ENCODE data around the gene LANCL1. TPM values are rescaled to one million over a fixed set of nuclear protein-coding genes. Genes with fewer than 3 reads are reported as not detected.
A peak's percentile ranks its signal among the peaks of the same experiment; 100 is the strongest.

Gene LANCL1
- 10 to 100 TPM; 25.5 to 30.1 (median 27.9) TPM for total RNA-seq
- total RNA-seq (2013): 33.3 TPM
- 12.6 to 78.6 (median 44.6) reads per million in 29 experiments for total RNA-seq

- Histone ChIP-seq H3K27ac (ENCODE audit: low read length) (peak within 1 kb of the TSS; percentile 95), H3K9me3 (no peaks in the 10 kb centered on the region), H3K4me1 (ENCODE audit: control insufficient read depth in 1 of 2, extremely low read depth in 1 of 2, insufficient read depth in 2 of 2, low read length in 2 of 2) (peaks cover 16% of the 10 kb centered on the region in 2 experiments), H3K36me3 (ENCODE audit: control insufficient read depth in 2 of 2, extremely low read depth in 1 of 2, insufficient read depth in 1 of 2, low read length in 1 of 2) (peaks cover 0 to 6% of the 10 kb centered on the region in 2 donors), H3K4me3 (ENCODE audit: control insufficient read depth in 1 of 2, extremely low read depth in 1 of 2, low read length in 1 of 2) (peak within 1 kb of the TSS; percentile 93 to 97), H3K27me3 (replicated peaks in 1 of 2; ENCODE audit: control insufficient read depth in 2 of 2, extremely low read depth in 1 of 2, insufficient read depth in 2 of 2, low read length in 1 of 2) (no peaks in the 10 kb centered on the region)
- peak within 1 kb of the TSS; percentile 99 for H3K27ac Mint-ChIP-seq
- POLR2A ChIA-PET: no interaction called here
- peak within 1 kb of the TSS; percentile 99 to 100 (median 99) for H3K4me3 Mint-ChIP-seq
- CTCF ChIA-PET: interaction anchor here in 1 of 2 donors (1.5 kb wide), 1 partner anchor 11 kb away, joined by 4 read pairs; no protein-coding TSS in a partner anchor
- peak; percentile 94 to 99 (median 99) for ATAC-seq (replicated peaks in 1 of 4)
- peaks cover 64 to 74% (median 71%) of the 10 kb centered on the region in 3 donors for H3K4me1 Mint-ChIP-seq
- peak; percentile 57 to 85 (median 74) for DNase-seq
- no peaks in the 10 kb centered on the region for H3K9me3 Mint-ChIP-seq
- WGBS (ENCODE audit: insufficient coverage): under 1% methylated on average over 27 of the region's 49 CpGs
- no peaks in the 10 kb centered on the region for H3K27me3 Mint-ChIP-seq
- H3K36me3 Mint-ChIP-seq: peaks cover 18% of the 10 kb centered on the region
Observed at GRCh38 chr2:210476194-210477128, at the start of gene LANCL1. Gene LANCL1, minus strand, starts transcription at chr2:210476759. Its CDS starts 363 bp downstream, at chr2:210476396.

- ChIA-PET CTCF (interaction anchor here in 1 of 2 donors (0.6 kb wide), 1 partner anchor 603 kb away, joined by 3 read pairs; no protein-coding TSS in a partner anchor), POLR2A (no interaction called here)
Observed at GRCh38 chr2:210524533-210524932, 48.0 kb upstream of the LANCL1 start.

GRCh38 chr2:210523650-210524289 lies 47.2 kb upstream of the LANCL1 start:
- Histone ChIP-seq H3K9me3 (no peaks in the 10 kb centered on the region), H3K27ac (ENCODE audit: low read length) (no peak overlapping the region), H3K4me1 (ENCODE audit: control insufficient read depth in 1 of 2, extremely low read depth in 1 of 2, insufficient read depth in 2 of 2, low read length in 2 of 2) (no peaks in the 10 kb centered on the region), H3K27me3 (replicated peaks in 1 of 2; ENCODE audit: control insufficient read depth in 2 of 2, extremely low read depth in 1 of 2, insufficient read depth in 2 of 2, low read length in 1 of 2) (peaks cover 0 to 2% of the 10 kb centered on the region in 2 experiments), H3K36me3 (ENCODE audit: control insufficient read depth in 2 of 2, extremely low read depth in 1 of 2, insufficient read depth in 1 of 2, low read length in 1 of 2) (no peaks in the 10 kb centered on the region), H3K4me3 (ENCODE audit: control insufficient read depth in 1 of 2, extremely low read depth in 1 of 2, low read length in 1 of 2) (no peak overlapping the region)
- POLR2A ChIA-PET: no interaction called here
- Mint-ChIP-seq H3K27ac (no peak overlapping the region), H3K4me3 (no peak overlapping the region), H3K36me3 (no peaks in the 10 kb centered on the region), H3K9me3 (no peaks in the 10 kb centered on the region), H3K27me3 (peaks cover 2 to 19% of the 10 kb centered on the region in 2 donors), H3K4me1 (peaks cover 0 to 3% (median 2%) of the 10 kb centered on the region in 3 donors)
- 88% methylated on average over 4 of the region's 4 CpGs for WGBS (ENCODE audit: insufficient coverage)
- ATAC-seq (replicated peaks in 1 of 4): no peak
- no peak for DNase-seq
- CTCF ChIA-PET: no interaction called here

More at GRCh38 chr2:210524533-210524932, 48.0 kb upstream of the LANCL1 start:
- H3K4me3 ChIP-seq (ENCODE audit: control insufficient read depth in 1 of 2, extremely low read depth in 1 of 2, low read length in 1 of 2): no peak overlapping the region
- Mint-ChIP-seq H3K27ac (no peak overlapping the region), H3K36me3 (no peaks in the 10 kb centered on the region), H3K4me3 (no peak overlapping the region), H3K27me3 (peaks cover 2 to 19% of the 10 kb centered on the region in 2 donors), H3K9me3 (no peaks in the 10 kb centered on the region), H3K4me1 (peaks cover 0 to 1% (median under 1%) of the 10 kb centered on the region in 3 donors)
- H3K4me1 ChIP-seq (ENCODE audit: control insufficient read depth in 1 of 2, extremely low read depth in 1 of 2, insufficient read depth in 2 of 2, low read length in 2 of 2): no peaks in the 10 kb centered on the region
- no peak for ATAC-seq (replicated peaks in 1 of 4)
- H3K9me3 ChIP-seq: no peaks in the 10 kb centered on the region
- no peak for DNase-seq
- no peaks in the 10 kb centered on the region for H3K36me3 ChIP-seq (ENCODE audit: control insufficient read depth in 2 of 2, extremely low read depth in 1 of 2, insufficient read depth in 1 of 2, low read length in 1 of 2)
- H3K27ac ChIP-seq (ENCODE audit: low read length): no peak overlapping the region
- H3K27me3 ChIP-seq (replicated peaks in 1 of 2; ENCODE audit: control insufficient read depth in 2 of 2, extremely low read depth in 1 of 2, insufficient read depth in 2 of 2, low read length in 1 of 2): peaks cover 0 to under 1% of the 10 kb centered on the region in 2 experiments

- Histone ChIP-seq H3K9me3 (no peaks in the 10 kb centered on the region), H3K4me1 (ENCODE audit: control insufficient read depth in 1 of 2, extremely low read depth in 1 of 2, insufficient read depth in 2 of 2, low read length in 2 of 2) (no peaks in the 10 kb centered on the region), H3K27ac (ENCODE audit: low read length) (no peak overlapping the region), H3K4me3 (ENCODE audit: control insufficient read depth in 1 of 2, extremely low read depth in 1 of 2, low read length in 1 of 2) (no peak overlapping the region), H3K36me3 (ENCODE audit: control insufficient read depth in 2 of 2, extremely low read depth in 1 of 2, insufficient read depth in 1 of 2, low read length in 1 of 2) (no peaks in the 10 kb centered on the region), H3K27me3 (replicated peaks in 1 of 2; ENCODE audit: control insufficient read depth in 2 of 2, extremely low read depth in 1 of 2, insufficient read depth in 2 of 2, low read length in 1 of 2) (peaks cover 0 to 2% of the 10 kb centered on the region in 2 experiments)
- Mint-ChIP-seq H3K36me3 (no peaks in the 10 kb centered on the region), H3K27ac (no peak overlapping the region), H3K4me1 (peaks cover 0 to 3% (median 2%) of the 10 kb centered on the region in 3 donors), H3K4me3 (no peak overlapping the region), H3K9me3 (no peaks in the 10 kb centered on the region), H3K27me3 (peaks cover 2 to 19% of the 10 kb centered on the region in 2 donors)
- POLR2A ChIA-PET: no interaction called here
- CTCF ChIA-PET: no interaction called here
- ATAC-seq (replicated peaks in 1 of 4): no peak
- no peak for DNase-seq
Observed at GRCh38 chr2:210522399-210522798, 45.8 kb upstream of the LANCL1 start.

- DNase-seq (no peak), ATAC-seq (replicated peaks in 1 of 4) (no peak)
- ChIA-PET POLR2A (no interaction called here), CTCF (no interaction called here)
- Mint-ChIP-seq H3K4me1 (peaks cover 0 to 3% (median 2%) of the 10 kb centered on the region in 3 donors), H3K36me3 (no peaks in the 10 kb centered on the region), H3K9me3 (peaks cover 5 to 13% (median 12%) of the 10 kb centered on the region in 3 donors), H3K27ac (no peak overlapping the region), H3K27me3 (peaks cover 16 to 18% of the 10 kb centered on the region in 2 donors), H3K4me3 (no peak overlapping the region)
- Histone ChIP-seq H3K4me3 (ENCODE audit: control insufficient read depth in 1 of 2, extremely low read depth in 1 of 2, low read length in 1 of 2) (no peak overlapping the region), H3K4me1 (ENCODE audit: control insufficient read depth in 1 of 2, extremely low read depth in 1 of 2, insufficient read depth in 2 of 2, low read length in 2 of 2) (no peaks in the 10 kb centered on the region), H3K36me3 (ENCODE audit: control insufficient read depth in 2 of 2, extremely low read depth in 1 of 2, insufficient read depth in 1 of 2, low read length in 1 of 2) (no peaks in the 10 kb centered on the region), H3K9me3 (no peaks in the 10 kb centered on the region), H3K27ac (ENCODE audit: low read length) (no peak overlapping the region), H3K27me3 (replicated peaks in 1 of 2; ENCODE audit: control insufficient read depth in 2 of 2, extremely low read depth in 1 of 2, insufficient read depth in 2 of 2, low read length in 1 of 2) (peaks cover 0 to 2% of the 10 kb centered on the region in 2 experiments)
- WGBS (ENCODE audit: insufficient coverage): 73% methylated on average over 1 of the region's 5 CpGs
Observed at GRCh38 chr2:210519594-210519993, 43.0 kb upstream of the LANCL1 start.

- Mint-ChIP-seq H3K36me3 (no peaks in the 10 kb centered on the region), H3K27ac (no peak overlapping the region), H3K4me1 (peaks cover 0 to 3% (median 2%) of the 10 kb centered on the region in 3 donors), H3K27me3 (peaks cover 14 to 19% of the 10 kb centered on the region in 2 donors), H3K9me3 (peaks cover 5 to 29% (median 25%) of the 10 kb centered on the region in 3 donors), H3K4me3 (no peak overlapping the region)
- Histone ChIP-seq H3K36me3 (ENCODE audit: control insufficient read depth in 2 of 2, extremely low read depth in 1 of 2, insufficient read depth in 1 of 2, low read length in 1 of 2) (no peaks in the 10 kb centered on the region), H3K4me3 (ENCODE audit: control insufficient read depth in 1 of 2, extremely low read depth in 1 of 2, low read length in 1 of 2) (no peak overlapping the region), H3K27ac (ENCODE audit: low read length) (no peak overlapping the region), H3K27me3 (replicated peaks in 1 of 2; ENCODE audit: control insufficient read depth in 2 of 2, extremely low read depth in 1 of 2, insufficient read depth in 2 of 2, low read length in 1 of 2) (peaks cover 0 to 2% of the 10 kb centered on the region in 2 experiments), H3K9me3 (no peaks in the 10 kb centered on the region), H3K4me1 (ENCODE audit: control insufficient read depth in 1 of 2, extremely low read depth in 1 of 2, insufficient read depth in 2 of 2, low read length in 2 of 2) (no peaks in the 10 kb centered on the region)
- ATAC-seq (replicated peaks in 1 of 4) (no peak), DNase-seq (no peak)
- POLR2A ChIA-PET: no interaction called here
- 80% methylated on average over 3 of the region's 4 CpGs for WGBS (ENCODE audit: insufficient coverage)
- CTCF ChIA-PET: interaction anchor here in 1 of 2 donors (1.0 kb wide), 1 partner anchor 15 kb away, joined by 3 read pairs; no protein-coding TSS in a partner anchor
Observed at GRCh38 chr2:210517264-210517663, 40.7 kb upstream of the LANCL1 start.

Data from T-cell (primary cell).